ENCODE results near the gene NKIRAS2. TPM values are rescaled to one million over a fixed set of nuclear protein-coding genes. Genes with fewer than 3 reads are reported as not detected.

Gene NKIRAS2
- total RNA-seq, 1 donor from 2014 or later, result 63.6 TPM

DNA sequence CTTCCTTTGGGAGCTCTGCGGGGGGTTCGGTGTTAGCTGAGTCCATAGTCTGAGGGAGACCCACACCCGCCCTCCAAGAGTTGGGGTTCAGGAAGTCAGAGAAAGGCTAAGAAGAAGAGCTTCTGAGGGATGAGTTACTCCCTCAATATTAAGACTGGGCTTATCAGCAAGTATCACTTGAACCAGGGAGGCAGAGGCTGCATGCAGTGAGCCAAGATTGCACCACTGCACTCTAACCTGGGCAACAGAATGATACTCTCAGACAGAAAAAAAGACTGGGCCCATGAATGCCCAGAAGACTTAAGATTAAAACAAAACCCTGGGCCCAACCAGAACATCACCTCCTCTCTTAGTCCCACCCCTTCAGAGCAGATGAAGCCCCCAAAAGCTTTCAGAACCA, 6.0 kb downstream of the NKIRAS2 start:
- no peak overlapping the region for H3K27ac ChIP-seq
- H3K27me3 ChIP-seq, result no peaks in the 10 kb centered on the region
- no peak overlapping the region for H3K4me3 ChIP-seq
- TF ChIP-seq, protein P1, sequence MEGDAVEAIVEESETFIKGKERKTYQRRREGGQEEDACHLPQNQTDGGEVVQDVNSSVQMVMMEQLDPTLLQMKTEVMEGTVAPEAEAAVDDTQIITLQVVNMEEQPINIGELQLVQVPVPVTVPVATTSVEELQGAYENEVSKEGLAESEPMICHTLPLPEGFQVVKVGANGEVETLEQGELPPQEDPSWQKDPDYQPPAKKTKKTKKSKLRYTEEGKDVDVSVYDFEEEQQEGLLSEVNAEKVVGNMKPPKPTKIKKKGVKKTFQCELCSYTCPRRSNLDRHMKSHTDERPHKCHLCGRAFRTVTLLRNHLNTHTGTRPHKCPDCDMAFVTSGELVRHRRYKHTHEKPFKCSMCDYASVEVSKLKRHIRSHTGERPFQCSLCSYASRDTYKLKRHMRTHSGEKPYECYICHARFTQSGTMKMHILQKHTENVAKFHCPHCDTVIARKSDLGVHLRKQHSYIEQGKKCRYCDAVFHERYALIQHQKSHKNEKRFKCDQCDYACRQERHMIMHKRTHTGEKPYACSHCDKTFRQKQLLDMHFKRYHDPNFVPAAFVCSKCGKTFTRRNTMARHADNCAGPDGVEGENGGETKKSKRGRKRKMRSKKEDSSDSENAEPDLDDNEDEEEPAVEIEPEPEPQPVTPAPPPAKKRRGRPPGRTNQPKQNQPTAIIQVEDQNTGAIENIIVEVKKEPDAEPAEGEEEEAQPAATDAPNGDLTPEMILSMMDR (IDR thresholded peaks at IDR 0.05), result no peak
- DNase-seq (ENCODE audit: low spot score in 2 of 2), result no peak
- H3K9me3 ChIP-seq, result no peaks in the 10 kb centered on the region
- peaks cover 0 to 13% of the 10 kb centered on the region in 2 donors for H3K4me1 ChIP-seq
- intact Hi-C loops (cut with DNase I), result loop anchor here (1.0 to 10.0 kb wide), 2 partner anchors 90 to 1881 kb away; partner anchors contain the start of gene CASC3
- H3K36me3 ChIP-seq, result peaks cover 24 to 28% of the 10 kb centered on the region in 2 donors

DNA sequence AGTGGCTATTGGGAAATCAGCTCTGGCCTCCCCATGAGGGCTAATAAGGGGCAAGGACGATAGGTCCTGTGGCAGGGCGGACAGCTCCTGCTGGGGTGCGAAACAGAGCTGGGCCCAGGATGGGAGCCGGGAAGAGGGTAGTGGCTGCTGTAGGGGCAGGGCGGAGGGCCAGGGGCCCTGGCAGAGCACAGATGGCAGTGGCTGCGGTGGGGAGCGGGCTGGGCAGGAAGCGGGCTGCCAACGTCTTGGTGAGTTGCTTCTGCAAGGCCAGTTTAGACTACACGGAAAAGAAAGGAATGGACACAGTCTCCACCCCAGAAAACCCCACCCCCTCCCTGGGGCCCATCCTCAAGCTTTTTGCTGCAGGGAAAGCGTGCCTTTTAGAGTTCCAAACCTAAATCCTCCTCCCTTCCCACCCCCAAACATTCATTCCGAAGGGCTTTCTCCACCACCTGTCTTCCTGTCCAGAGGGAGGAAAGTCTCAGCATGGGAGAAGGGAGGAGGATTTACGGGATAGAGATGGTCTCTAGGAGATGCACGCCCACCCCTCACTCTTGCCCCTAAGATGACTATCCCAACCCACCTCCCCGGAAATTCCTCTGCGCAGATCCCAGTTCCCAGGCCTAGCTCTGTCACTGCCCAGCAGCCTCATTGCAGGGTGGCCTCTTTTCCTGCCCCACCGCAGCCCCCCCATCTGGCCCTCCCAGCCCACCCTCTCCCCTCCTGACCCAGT, 7.1 kb downstream of the NKIRAS2 start:
- TF ChIP-seq, protein P1 (IDR thresholded peaks at IDR 0.05), result no peak
- no peak for DNase-seq (ENCODE audit: low spot score in 2 of 2)
- no peak overlapping the region for H3K4me3 ChIP-seq
- peaks cover 23% of the 10 kb centered on the region in 2 donors for H3K36me3 ChIP-seq
- intact Hi-C loops (cut with DNase I), result loop anchor here (10.0 kb wide), 1 partner anchor 1882 kb away; the partner anchor contains the start of gene CASC3
- peaks cover 0 to 11% of the 10 kb centered on the region in 2 donors for H3K4me1 ChIP-seq
- no peak overlapping the region for H3K27ac ChIP-seq
- H3K9me3 ChIP-seq, result no peaks in the 10 kb centered on the region
- no peaks in the 10 kb centered on the region for H3K27me3 ChIP-seq

DNA sequence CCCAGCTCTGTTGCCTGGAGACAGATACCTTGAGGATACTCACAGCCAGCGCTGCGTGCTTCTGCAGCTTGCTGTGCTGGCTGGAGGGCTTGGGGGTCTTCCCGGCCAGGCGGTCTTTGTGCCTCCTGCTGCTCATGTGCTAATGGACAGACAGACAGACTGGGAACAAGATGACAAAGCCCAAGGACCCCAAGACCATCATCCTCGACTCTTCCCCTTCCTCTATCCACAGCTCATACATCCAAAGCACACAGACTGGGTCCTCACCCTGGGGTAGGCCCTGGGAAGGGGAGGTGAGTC, 7.7 kb downstream of the NKIRAS2 start:
- no peak overlapping the region for H3K27ac ChIP-seq
- TF ChIP-seq, protein P1 (IDR thresholded peaks at IDR 0.05), result no peak
- H3K27me3 ChIP-seq, result no peaks in the 10 kb centered on the region
- no peaks in the 10 kb centered on the region for H3K9me3 ChIP-seq
- intact Hi-C loops (cut with DNase I), result loop anchor here (10.0 kb wide), 1 partner anchor 1883 kb away; the partner anchor contains the start of gene CASC3
- H3K36me3 ChIP-seq, result peaks cover 18% of the 10 kb centered on the region in 2 donors
- H3K4me3 ChIP-seq, result no peak overlapping the region
- no peak for DNase-seq (ENCODE audit: low spot score in 2 of 2)
- peaks cover 0 to 11% of the 10 kb centered on the region in 2 donors for H3K4me1 ChIP-seq

DNA sequence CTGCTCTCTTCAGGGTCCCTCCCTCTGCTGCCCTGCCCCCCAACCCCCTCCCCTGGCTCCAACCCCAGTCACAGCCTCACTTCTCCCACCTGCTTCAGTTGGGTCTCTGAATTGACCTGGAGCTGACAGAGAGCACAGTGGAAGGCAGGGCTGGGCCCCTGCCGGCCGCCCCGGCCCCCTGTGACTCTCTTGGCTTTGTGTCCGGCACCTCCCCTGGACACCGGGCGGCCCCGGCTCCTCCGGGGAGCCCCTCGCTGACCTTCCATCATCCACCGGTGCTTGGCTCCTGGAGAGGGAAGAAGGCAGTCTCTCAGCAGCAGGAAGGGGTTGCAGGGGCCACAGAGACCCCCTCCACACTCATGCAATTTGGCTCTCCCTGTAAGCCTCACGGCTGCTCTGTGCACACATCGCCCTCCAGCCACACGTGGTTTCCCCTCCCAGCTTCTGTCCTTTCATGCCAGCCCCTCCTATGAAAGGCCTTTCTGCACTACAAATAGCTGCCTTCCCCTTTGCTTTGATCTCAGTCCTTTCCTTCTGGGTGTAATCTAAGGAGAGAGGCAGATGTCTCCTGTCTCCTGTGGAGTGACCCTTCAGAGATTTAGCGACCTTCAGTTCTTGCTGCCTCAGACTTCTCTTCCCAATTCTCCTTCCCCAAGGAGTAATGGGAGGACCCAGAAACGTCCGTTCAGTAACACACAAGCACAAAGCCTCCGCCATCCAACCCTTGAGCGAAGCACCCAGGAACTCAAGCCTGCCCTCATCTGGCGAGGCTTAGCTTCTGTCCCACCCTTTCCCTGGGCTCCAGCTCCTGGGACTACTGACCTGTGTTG, 8.3 kb downstream of the NKIRAS2 start:
- TF ChIP-seq, protein P1 (IDR thresholded peaks at IDR 0.05), result no peak
- DNase-seq (ENCODE audit: low spot score in 2 of 2), result no peak
- H3K36me3 ChIP-seq, result peaks cover 11 to 12% of the 10 kb centered on the region in 2 donors
- no peaks in the 10 kb centered on the region for H3K9me3 ChIP-seq
- peaks cover 0 to 11% of the 10 kb centered on the region in 2 donors for H3K4me1 ChIP-seq
- intact Hi-C loops (cut with DNase I), result loop anchor here (10.0 kb wide), 1 partner anchor 1883 kb away; the partner anchor contains the start of gene CASC3
- H3K4me3 ChIP-seq, result no peak overlapping the region
- H3K27me3 ChIP-seq, result no peaks in the 10 kb centered on the region
- H3K27ac ChIP-seq, result no peak overlapping the region

DNA sequence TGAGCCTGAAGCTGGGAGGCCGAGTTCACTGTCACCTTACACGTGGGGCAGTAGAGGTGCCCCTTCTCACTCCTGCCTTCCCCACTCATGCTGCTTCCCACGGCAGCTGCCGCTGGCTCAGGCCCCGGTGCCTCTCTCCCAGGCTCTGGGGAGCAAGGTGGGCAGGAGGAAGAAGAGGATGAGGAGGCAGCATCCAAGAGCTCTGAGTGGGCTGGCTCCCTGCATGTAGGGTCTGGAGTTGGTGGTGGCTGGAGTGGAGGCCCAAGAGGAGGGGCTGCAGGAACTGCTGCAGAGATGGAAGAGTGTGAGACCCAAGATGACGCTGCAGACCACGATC, 8.9 kb downstream of the NKIRAS2 start:
- no peak for DNase-seq (ENCODE audit: low spot score in 2 of 2)
- Histone ChIP-seq H3K9me3 (no peaks in the 10 kb centered on the region), H3K27me3 (no peaks in the 10 kb centered on the region), H3K27ac (no peak overlapping the region), H3K36me3 (peaks cover 6% of the 10 kb centered on the region in 2 donors), H3K4me1 (peaks cover 0 to 11% of the 10 kb centered on the region in 2 donors), H3K4me3 (no peak overlapping the region)
- TF ChIP-seq, protein P1 (IDR thresholded peaks at IDR 0.05), result no peak
- intact Hi-C loops (cut with DNase I), result loop anchor here (10.0 kb wide), 1 partner anchor 1884 kb away; the partner anchor contains the start of gene CASC3

All from ascending aorta (tissue), 2 donors.